ENCODE results near the gene CBX4.

Gene CBX4

DNA sequence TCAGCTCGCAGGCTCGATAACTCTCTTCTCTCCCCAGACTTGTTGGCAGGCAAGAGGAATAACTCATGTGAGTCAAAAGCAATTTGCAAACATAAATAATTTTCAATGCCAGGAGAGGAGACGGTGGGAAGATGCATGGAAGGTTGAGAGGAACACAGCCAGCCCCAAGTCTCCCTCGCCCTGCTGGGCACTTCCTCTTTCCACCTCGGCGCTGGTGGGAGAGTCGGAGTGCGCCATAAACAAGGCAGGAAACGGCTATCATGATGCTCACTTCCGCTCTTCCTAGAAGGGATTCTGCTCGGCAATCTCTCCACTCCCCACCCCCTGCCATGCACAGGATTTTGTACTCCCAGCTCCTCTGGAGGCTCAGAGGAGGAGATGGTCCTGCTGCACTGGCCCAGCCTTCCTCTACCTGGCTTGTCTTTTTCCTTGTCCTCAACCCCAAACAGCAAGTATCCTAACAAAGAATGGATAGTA is 13.0 kb downstream of the CBX4 start:
- DNase-seq = no peak

DNA sequence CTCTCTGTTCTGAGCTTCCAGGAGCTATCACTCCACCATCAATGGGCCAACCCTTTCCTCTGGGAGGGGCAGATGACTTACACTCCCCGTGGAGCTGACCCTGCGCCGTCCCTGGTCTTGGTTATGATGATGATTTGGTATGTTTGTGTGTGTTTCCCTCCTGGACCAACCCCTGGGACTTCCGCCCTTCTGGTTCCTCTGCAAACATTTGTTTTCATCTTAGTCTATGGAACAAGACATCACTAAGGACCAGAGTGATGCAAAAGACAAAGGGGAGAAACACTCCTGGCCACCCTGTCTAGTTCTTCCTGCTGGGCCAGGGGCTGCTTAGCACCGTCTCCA is 13.7 kb downstream of the CBX4 start:
- no peak for DNase-seq

DNA sequence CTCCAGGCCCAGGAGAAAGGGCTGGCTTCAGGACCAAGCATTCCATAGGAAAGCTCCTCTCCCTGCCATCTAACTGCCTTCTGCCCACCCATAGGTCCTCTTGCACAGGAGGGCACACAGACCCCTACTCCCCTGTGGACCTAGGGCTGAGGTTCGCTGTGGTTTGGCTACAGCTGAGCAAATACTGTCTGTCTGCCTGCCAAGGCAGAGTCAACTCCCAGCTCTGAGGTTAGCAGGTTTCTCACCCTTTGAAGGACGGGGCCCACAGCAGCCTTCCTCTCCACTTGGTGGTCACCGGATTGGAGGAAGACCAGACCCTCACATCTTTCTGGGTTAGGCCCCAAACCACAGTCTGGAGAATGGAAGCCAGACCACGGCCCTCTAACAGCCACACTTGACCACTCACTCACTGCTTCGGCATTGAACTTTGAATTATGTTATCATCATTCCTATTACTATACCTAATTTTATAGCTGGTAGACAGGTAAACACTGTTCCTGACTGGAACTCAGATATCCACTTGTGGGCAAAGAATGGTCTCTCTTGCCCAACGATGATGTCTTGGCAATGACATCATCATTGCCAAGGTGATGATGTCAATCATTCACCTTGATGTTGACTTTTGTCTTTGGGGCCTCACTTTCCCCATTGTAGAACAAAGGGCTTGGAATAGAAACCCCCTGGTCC is 14.2 kb downstream of the CBX4 start:
- no peak for DNase-seq

DNA sequence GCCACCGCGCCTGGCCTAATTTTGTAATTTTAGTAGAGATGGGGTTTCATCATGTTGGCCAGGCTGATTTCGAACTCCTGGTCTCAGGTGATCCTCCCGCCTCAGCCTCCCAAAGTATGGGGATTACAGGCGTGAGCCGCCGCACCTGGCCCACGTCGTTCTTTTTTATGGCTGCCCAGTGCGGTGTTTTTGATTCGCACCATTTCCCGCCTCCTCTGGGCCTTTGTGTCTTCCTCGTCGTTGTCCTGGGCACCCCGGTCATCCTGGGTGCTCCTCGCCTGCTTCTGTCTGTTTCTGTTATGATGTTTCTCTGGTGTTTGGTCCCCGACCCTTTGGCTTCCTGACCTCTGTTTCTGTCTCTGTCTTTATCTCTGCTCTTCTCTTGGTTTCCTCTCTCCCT is 15.0 kb downstream of the CBX4 start:
- DNase-seq = no peak

DNA sequence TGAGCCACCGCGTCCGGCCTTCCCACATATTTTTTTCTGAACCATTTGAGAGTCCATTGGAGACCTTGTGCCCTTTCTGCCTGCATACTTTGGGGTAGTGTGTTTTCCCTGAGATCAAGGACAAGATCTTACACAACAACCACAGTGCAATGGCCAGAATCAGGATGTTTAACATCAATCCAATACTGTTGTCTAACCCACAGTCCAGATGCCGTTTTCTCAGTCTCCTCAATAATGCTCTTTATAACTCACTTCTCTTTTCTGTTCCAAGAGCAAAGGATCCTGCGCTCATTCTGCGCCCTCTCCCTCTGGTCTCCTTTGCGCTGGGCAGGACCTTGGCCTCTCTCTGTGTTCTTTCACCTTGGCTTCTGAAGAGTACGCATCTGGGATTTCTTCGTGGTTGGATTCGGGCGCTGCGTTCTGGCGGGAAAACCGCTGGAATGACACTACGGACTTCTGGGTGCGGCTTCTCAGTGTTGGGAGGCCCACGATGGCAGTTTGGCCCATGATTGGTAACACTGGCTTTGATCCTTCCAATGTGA is 16.6 kb downstream of the CBX4 start:
- DNase-seq = no peak

DNA sequence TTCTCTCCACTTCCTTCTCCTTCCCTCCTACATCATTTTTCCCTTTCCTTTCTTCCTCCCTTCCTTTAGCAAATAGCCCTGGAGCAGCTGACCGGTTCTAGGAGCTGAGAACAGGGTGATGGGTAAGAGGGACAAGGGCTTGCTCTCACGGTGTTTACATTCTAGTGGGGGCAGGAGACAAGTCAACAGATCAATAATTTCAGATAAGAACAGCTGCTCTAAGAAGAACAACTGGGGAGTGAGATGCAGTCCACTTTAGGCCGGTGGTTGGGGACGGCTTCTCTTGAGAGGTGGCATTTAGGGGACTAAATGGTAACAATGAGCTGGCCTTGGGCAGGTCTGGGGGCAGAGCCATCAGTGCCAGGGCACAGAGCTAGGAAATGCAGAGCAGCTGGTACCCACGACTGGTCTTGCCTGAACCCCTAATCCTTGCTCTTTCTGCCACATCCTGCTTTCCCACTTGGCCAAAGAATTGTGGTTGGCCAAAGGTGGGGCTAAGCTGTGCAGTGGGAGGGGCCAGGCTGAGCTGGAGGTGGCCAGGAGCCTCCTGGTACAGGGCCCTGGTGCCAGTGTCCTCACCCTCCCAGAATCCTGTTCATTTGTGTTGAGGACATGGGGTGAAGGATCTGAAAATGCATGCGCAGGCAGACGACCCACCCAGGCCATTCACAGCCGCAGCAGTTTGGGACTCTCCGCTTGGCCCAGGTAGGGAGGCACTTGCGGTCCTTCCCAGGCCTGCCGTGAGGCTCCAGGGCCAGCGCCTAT is 17.7 kb downstream of the CBX4 start:
- DNase-seq = no peak

DNA sequence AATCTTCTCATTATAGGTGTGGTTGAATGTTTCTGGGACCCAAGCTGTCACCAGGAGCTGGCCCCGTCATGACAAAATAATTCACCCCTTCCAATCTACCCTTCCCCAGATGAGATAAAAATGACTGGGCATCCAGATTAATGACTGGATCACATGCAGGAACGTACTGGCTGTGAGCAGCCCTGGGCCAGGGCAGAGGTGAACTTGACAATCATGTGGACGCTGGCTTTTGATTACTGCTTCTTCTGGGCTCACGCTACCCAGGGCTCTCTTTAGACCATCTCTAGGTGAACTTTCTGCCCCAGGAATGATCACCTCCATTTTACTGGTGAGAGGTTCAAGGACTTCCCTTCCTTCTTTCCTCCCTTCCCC is 18.3 kb downstream of the CBX4 start:
- no peak for DNase-seq

DNA sequence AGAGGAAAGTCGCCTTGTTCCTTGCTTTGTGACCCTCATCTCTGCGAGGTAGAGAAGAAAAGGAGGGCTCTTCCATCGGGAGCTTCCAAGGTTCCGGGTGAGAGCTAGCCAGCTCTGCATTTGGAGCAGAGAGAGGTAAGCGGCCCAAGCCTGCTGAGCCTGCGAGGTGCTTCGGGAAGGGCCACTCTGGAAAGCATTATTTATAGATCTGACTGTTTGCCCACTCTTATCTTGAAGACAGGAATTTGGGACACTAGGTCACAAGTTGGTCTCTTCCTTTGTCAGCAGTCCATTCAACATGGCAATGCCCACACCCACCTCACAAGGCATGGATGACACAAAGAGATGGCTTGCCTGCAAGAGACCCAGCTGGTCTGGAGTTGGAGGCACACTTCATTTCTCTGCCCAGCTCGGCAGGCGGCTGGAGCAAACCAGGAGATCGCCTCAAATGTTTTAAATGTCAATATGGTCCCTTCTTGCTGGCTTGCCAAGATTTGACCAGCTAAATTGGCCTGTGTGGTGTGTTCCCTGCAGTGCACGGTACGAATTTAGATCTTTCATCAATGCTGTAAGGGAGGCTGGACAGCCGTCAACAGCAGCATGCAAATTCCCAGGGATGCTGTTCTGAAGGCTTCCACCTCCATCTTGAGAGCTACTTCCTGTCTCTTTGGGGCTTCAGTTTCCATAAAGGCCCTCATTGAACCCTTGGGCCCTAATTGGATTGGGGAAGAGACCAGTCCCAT is 19.5 kb downstream of the CBX4 start:
- DNase-seq = no peak

DNA sequence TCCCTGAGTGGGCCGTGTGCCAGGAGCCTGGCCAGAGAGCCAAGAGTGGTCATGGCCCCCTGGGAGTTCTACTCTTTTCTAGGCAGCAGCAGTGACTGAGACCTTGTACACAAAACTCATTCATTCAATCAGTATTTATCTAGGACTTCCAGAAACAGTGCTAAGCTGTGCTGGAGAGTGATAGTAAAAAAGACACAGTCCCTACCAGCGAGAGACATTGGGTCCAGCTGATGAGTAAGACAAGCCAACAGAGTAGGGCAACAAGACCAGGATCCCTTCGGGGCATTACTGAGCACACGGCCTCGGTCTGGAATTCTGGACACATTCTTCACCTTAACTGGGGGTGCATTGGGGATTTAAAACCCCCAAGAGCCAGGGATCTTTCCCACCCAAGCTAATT is 20.2 kb downstream of the CBX4 start:
- DNase-seq = no peak

DNA sequence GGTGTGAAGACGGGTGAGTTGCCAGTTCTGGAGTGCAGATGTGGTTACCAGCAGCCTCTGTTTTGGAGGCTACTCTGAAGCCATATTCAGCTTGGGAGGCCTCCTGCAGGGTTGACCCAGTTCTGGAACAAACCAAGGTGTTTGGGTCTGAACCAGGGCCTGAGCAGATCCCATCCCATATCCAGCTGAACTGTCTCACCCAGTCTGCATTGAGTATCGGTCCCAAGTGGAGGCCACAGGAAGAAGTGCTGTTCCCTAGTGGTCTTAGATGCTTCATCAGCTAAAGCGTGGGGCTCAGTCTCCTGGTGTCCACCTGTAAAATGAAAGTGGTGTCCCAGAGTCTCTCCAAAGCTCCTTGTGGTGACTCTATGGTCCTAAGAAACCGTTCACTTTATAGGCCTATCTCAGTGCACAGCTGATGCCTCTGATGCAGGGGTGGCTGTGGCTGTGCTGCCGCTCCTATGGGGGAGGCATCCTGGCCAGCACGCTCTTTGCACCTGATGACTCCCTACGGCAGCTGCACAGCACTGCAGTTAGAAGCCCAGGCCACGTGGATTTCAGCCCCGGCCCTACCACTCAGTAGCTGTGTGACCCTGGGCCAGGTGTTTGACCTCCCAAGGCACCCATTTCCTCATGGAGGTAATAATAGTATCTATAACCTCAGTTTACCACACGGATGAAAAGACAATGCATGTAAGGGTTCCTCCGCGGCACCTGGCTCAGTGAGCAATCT is 21.0 kb downstream of the CBX4 start:
- DNase-seq = no peak

DNA sequence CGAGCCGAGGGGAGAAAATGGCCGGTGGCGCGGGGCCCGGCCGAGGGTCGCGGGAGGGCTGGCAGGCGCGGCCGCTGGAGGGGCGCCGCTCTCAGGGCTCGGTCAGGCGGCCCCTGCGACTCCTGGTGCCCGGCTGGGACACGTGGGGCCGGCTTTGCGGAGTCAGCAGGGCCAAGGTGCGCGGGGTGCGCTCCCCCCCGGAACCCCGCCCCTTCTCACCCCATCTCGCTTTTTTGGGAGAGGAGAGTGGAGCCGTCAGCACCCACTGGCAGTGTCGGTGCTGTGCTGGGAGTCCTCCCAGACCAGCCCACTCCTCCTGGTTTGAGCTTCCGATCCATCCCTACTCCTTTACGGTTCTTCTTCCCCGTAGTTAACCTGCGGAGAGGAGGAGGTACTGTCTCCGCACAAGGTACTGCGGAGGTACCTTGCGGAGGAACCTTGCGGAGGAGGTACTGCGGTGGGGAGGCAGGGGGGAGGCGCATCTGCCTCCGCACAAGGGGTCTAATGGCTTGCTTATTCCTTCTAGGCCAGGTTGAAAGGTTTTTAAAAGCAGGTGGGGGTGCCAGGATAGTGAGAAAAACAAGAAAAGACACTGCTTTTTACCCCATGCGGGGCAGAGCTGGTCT is 23.3 kb downstream of the CBX4 start:
- no peak for DNase-seq

DNA sequence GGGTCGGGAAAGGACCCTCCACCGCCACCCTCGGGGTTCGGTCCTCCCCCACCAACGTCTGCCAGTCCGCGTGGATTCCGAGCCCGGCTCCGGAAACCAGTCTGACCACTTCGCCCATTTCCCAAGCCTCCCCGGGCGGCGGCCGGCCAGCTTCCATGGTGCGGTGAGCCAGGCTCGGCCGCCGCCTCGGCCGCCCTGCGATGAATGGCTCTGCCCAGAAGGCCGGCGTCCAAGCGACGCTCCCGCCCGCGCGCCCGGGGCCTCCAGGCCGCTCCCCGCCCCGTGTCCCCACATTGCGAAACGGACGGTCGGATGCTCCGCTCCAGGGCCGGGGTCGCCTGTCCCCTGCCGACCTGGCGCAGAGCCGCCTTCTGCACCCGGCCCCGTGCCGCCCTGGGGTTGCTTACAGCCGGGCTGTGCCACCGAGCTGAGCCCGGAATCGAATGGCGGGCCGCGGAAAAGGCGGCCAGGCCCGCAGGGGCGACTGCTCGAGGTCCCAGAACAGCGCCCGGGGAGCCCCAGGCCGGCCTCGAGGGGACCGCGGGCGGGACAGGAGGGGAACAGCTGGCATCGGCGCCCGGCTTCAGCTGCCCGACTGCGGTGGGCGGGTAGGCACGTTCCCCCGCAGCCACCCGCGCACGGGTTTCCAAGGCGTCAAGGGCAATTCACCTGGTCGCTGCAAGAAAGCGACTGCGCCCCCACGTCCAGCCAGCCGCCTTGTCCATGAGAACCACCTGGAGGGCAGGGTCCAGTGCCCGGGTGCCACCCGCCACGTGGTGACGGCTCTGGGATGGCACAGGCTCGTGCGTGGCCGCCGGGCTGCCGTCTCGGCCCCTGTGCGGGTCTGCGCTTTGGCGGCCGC is 24.0 kb downstream of the CBX4 start:
- no peak for DNase-seq

DNA sequence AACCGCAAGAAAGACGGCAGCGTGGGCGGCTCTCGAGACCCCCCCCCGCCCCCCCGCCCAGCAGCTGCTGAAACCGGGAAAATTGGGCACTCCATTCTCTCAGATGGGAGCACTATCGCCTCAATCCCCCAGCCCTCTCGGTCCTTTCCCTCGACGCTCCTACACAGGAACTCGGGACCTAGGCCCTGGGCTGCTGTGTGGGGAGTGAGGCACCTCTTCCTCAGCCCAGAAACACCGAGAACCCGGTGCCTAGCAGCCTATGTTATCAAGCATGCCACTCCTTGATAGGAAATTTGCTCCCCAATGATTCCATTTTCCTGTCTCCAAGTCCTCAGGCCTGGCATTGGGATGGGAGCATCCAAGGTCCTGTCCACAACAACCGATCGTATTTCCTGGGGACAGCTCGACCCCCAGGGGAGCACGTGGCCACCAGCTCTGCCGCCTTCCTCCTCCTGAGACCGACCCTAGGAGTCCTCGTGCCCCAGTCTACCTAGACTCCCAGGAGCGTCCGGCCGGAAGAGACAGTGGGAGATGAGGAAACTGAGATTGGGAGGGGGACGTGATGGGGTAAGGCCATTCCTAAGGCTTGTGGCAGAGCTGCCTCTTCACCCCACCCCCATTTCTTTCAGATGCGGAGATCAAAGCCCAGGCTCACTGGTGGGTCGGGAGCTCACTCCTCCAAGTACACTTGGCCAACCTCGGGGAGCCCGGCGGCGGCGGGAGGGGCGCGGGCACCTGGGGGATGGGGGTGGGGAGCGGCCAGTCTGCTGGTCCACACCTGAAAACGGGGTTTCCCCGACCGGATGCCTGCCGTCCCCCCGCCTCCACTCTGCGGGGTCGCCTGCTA is 24.9 kb downstream of the CBX4 start:
- no peak for DNase-seq

DNA sequence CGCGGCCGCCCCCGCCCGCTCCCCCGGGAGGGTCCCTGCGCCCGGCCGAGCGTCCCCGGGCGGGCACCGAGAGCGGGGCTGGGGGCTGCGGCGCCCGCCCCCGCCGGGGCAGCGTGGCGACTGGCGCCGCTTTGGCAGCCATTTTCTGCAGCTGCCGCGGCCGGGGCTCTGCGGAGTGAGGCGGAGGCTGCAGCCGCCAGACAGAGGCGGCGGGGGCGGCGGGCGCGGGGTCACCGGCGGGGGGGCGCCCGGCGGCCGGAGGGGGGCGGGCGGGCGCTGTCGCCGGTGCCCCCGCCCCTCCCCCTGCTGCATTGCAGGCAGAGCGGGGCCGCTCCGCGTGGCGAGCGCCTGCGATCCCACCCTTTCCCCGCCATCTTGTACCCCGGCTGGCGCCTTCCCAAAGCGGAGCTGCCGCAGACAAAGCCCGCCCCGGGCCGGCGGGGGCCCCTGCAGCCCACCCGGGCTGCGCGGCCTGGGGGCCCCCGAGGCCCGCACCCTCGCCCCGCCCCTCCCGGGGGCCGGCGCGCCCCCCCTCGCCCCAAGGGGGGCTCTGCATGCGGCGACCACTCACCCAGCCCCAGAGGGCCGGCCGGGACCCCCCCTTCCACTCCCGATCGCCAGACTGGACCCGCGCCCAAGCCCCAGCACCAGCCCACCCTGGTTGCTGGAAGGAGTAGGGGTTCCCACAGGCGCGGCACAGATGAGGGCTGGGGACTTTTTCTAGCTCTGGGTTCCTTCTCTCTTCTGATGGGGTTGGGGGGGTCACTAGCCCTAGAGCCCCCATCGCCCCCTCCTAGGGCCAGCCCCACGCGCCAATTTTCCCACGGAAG is 25.7 kb downstream of the CBX4 start:
- DNase-seq = no peak

DNA sequence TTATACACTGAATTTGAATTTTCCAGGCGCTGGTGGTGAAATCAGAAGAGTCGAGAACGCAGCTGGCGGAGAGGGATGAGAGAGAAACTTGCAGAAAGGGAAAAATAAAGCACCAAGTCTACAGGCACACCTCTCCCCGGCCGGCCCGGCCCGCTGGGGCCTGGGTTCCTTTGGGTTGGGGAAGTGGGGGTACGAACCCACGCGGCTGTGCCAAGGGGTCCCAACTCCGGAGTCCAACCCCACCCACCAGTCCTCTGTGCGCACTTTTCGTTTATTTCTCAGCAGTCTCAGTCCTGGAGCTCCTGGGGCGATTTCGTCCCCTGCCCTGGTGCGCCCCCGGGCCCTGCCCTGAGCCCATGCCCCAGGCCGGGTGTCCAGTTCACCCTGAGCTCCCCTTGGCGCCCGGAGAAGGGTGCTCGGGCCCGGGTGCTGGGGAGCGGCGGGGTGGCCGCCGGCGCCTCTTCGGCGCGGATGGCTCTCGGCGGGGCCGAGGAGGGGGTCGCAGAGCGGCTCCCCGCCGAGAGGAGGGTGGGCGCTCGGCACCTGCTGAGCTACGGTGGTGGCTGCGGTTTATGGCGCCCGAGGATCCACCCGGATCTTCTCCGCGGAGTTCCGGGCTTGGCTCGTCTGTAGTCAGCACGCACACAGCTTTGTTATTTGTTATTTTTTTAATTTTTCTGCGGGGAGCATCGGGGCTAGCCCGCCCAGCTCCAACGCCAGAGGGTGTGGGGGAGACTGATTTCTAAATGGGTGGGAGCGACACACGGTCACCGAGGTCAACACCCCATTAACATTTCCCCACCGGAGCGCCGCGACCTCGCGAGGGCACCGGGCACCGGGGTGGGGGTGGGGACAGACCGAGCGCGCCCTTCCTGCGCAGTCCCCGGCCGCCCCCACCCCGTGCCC is 26.6 kb downstream of the CBX4 start:
- DNase-seq = no peak

DNA sequence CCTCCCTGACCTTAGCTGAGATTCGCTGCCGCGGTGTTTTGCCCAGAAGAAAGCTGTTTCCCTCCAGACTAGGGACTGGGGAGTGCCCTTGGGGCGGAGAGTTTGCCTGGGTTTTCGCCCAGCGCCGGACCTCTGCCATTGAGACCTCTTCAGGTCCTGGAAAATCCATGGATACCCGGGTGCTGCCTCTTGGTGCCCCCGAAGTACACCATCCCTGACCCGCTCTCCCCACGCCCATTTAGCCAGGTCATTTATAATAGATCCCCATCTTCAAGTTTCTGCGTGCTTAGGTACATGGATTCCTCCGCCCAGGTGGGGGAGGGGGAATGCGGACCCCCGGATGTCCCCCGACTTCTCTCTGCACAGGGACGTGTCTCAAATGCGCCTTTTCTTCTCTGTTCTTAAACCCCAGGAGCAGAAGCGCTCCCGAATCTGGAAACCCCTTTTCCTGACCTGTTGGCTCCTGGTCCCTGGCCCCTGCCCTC is 27.3 kb downstream of the CBX4 start:
- no peak for DNase-seq

DNA sequence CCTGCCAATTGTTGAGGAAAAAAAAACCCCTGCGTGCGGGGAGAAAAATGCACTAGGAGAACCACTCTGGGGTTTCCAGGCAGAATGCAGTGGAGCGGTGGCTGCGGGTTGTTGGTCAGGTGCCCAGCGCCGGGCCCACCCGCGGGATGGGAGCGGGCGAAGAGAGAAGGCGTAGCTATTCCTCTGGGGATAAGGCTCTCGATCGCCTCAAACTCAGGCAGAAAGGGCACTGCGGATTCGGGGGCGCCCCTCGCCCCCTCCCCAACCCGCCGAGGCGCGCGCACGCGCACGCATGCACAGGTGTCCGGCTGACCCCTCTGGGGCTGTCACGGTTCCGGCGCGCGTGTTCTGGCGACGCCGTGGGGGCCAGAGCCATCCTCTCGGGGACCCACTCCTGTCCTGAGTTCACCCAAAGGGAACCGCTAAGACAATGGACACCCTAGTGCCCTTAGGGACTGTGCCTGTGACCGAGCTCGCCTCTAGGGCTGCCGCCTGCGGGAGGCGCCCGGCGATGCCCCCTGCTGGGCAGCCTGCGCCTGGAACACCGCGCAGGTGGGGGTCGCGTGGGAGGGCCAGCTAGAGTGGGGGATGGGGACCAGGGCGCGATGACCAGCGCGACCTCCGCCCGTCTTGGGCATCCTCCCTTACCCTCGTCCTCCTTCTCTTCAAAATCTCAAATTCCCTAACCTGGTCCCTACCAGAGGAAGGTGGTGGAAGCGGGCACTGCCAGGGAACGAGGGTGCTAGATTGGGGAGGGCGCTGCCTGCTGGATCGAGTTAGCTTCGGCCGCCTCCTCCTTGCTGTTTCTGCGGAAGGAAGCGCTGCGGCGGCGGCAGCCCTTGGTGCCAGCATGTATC is 28.0 kb downstream of the CBX4 start:
- no peak for DNase-seq
